ENCODE data around the gene PTPN20. TPM values are rescaled to one million over a fixed set of nuclear protein-coding genes. Genes with fewer than 3 reads are reported as not detected.
"Not testable (repeated sequence)": the region's sequence is repeated elsewhere in the genome, so short reads cannot be mapped to it uniquely, and the experiment has no call there.

PTPN20 gene
- total RNA-seq, 1 donor from 2014 or later = not detected

GRCh38 chr10:46922498-46922897, 11.3 kb downstream of the PTPN20 start:
- H3K9me3 ChIP-seq; H3K27ac ChIP-seq; H3K4me1 ChIP-seq; DNase-seq (ENCODE audit: low spot score in 2 of 2); H3K27me3 ChIP-seq; H3K4me3 ChIP-seq; intact Hi-C loops (cut with DNase I); H3K36me3 ChIP-seq: not testable (repeated sequence)

GRCh38 chr10:46925156-46925555, 13.9 kb downstream of the PTPN20 start:
- H3K36me3 ChIP-seq; DNase-seq (ENCODE audit: low spot score in 2 of 2); H3K27me3 ChIP-seq; H3K27ac ChIP-seq; intact Hi-C loops (cut with DNase I); H3K9me3 ChIP-seq; H3K4me1 ChIP-seq; H3K4me3 ChIP-seq: not testable (repeated sequence)

- H3K4me1 ChIP-seq; H3K9me3 ChIP-seq; H3K4me3 ChIP-seq; H3K27ac ChIP-seq; H3K36me3 ChIP-seq; DNase-seq (ENCODE audit: low spot score in 2 of 2); intact Hi-C loops (cut with DNase I); H3K27me3 ChIP-seq: not testable (repeated sequence)
Observed at GRCh38 chr10:46925853-46926252, 14.6 kb downstream of the PTPN20 start.

DNA sequence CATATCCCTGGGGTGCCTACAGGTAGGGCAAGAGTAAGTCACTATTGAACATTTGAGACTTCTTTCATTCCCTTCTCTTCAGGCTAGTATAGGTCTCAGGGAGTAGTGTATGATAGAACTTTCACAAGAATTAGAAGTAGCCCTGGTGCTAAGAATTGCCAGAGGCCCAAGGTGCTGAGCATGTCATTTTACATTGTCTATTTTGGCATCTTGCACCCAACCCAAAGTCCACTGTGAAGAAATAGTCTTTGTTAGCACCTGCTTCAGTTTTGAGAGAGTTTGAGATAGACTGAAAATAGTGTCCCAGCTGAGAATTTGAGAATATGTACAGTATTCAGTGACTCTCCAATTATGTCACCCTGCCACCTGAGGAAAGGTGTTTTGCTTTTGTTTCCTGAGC, 17.6 kb downstream of the PTPN20 start:
- intact Hi-C loops (cut with DNase I); H3K4me3 ChIP-seq; H3K36me3 ChIP-seq; H3K4me1 ChIP-seq; H3K9me3 ChIP-seq; H3K27ac ChIP-seq; DNase-seq (ENCODE audit: low spot score in 2 of 2); H3K27me3 ChIP-seq: not testable (repeated sequence)

GRCh38 chr10:46932383-46932782, 21.2 kb downstream of the PTPN20 start:
- DNase-seq (ENCODE audit: low spot score in 2 of 2); H3K27ac ChIP-seq; H3K36me3 ChIP-seq; H3K4me3 ChIP-seq; intact Hi-C loops (cut with DNase I); H3K27me3 ChIP-seq; H3K9me3 ChIP-seq; H3K4me1 ChIP-seq: not testable (repeated sequence)

DNA sequence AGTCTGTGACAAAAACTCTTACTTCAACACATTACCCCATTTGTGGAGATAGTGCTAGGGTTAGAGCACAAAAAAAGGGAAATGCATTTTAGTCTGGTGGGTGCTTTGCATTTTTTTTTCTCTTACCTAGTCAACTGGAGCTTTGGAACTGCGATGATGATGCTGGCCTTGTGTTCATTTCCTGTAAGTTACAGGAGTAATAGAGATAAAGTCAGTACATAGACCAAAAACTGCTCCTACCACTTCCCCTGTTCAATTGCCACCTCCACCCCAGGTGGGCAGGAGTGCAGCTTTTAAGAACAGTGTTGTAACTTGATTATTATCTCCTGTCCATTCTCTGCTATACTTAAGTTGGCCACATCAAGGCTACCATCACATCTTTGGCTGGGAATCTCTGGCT, 29.9 kb downstream of the PTPN20 start:
- H3K27ac ChIP-seq; DNase-seq (ENCODE audit: low spot score in 2 of 2); H3K9me3 ChIP-seq; H3K27me3 ChIP-seq; intact Hi-C loops (cut with DNase I); H3K36me3 ChIP-seq; H3K4me1 ChIP-seq; H3K4me3 ChIP-seq: not testable (repeated sequence)

- H3K36me3 ChIP-seq; H3K9me3 ChIP-seq; H3K27ac ChIP-seq; H3K4me3 ChIP-seq; H3K4me1 ChIP-seq; intact Hi-C loops (cut with DNase I); H3K27me3 ChIP-seq; DNase-seq (ENCODE audit: low spot score in 2 of 2): not testable (repeated sequence)
Observed at GRCh38 chr10:46948687-46949518, 37.7 kb downstream of the PTPN20 start.

- H3K27ac ChIP-seq; H3K9me3 ChIP-seq; H3K4me3 ChIP-seq; H3K27me3 ChIP-seq; H3K36me3 ChIP-seq; intact Hi-C loops (cut with DNase I); DNase-seq (ENCODE audit: low spot score in 2 of 2); H3K4me1 ChIP-seq: not testable (repeated sequence)
Observed at GRCh38 chr10:46952540-46952939, 41.3 kb downstream of the PTPN20 start.

GRCh38 chr10:46960742-46961141, 49.5 kb downstream of the PTPN20 start:
- H3K9me3 ChIP-seq; DNase-seq (ENCODE audit: low spot score in 2 of 2); H3K36me3 ChIP-seq; H3K4me1 ChIP-seq; H3K4me3 ChIP-seq; H3K27me3 ChIP-seq; intact Hi-C loops (cut with DNase I); H3K27ac ChIP-seq: not testable (repeated sequence)

DNA sequence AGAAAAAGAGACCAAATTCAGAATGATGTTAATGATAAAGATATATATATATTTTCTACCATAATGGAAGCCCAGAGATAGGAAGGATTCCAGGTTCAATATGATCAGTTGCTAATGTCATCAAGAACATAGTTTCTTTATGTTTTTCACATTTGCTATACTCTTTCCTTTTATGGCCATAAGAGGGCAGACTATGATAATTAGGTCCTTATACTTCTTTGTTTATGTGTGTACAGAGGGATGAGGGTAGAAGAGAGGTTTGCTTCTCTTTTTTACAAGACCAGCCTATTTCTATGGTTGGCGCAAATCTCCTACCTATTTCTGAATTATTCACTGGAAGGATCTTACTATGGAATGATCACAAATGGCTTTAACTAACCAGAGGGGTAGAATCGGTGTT, 52.1 kb downstream of the PTPN20 start:
- H3K27ac ChIP-seq; H3K36me3 ChIP-seq; H3K4me1 ChIP-seq; DNase-seq (ENCODE audit: low spot score in 2 of 2); H3K27me3 ChIP-seq; H3K4me3 ChIP-seq; H3K9me3 ChIP-seq; intact Hi-C loops (cut with DNase I): not testable (repeated sequence)

- DNase-seq (ENCODE audit: low spot score in 2 of 2); H3K4me1 ChIP-seq; H3K36me3 ChIP-seq; H3K9me3 ChIP-seq; intact Hi-C loops (cut with DNase I); H3K27ac ChIP-seq; H3K4me3 ChIP-seq; H3K27me3 ChIP-seq: not testable (repeated sequence)
Observed at GRCh38 chr10:46967013-46967412, 55.8 kb downstream of the PTPN20 start.

- H3K27me3 ChIP-seq; DNase-seq (ENCODE audit: low spot score in 2 of 2); intact Hi-C loops (cut with DNase I); H3K4me1 ChIP-seq; H3K9me3 ChIP-seq; H3K36me3 ChIP-seq; H3K4me3 ChIP-seq; H3K27ac ChIP-seq: not testable (repeated sequence)
Observed at GRCh38 chr10:46980223-46980622, 69.0 kb downstream of the PTPN20 start.

DNA sequence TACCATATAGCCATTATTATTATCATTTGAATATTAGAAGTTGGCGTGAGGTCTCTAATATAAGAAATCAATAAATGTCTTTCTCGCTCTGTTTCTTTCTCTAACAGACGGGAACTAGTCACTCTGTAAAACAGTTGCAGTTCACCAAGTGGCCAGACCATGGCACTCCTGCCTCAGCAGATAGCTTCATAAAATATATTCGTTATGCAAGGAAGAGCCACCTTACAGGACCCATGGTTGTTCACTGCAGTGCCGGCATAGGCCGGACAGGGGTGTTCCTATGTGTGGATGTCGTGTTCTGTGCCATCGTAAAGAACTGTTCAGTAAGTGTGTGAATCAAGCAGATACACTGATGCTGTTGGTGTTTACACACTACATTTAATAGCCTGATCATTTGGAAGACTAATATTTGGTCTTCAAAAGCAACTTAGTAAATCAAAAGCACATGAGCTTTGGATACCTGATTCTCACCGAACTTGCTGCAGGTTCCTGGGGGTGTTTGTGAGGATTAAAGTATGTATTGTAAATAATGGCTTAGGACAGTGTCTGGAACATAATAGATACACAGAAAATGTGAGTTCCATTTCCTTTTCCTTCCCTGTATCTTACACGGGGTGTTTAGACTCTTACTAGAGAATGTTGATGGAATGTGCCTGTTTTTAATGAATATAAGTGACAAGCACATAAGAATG, 76.2 kb downstream of the PTPN20 start:
- H3K4me3 ChIP-seq; H3K9me3 ChIP-seq; intact Hi-C loops (cut with DNase I); H3K36me3 ChIP-seq; DNase-seq (ENCODE audit: low spot score in 2 of 2); H3K4me1 ChIP-seq; H3K27ac ChIP-seq; H3K27me3 ChIP-seq: not testable (repeated sequence)

Data from ascending aorta (tissue), 2 donors.